NT2/D1 (cell line): ENCODE measurements around the gene CDH4.

Experiments used
- SUZ12 ChIP-seq: IDR thresholded peaks from 2 replicates; pipeline ENCODE4 v1.6.1; 2011; ENCODE audit not compliant: insufficient read length, insufficient read depth; ENCODE audit errors: extremely low read depth
- YY1 ChIP-seq: IDR thresholded peaks from 2 replicates; pipeline ENCODE4 v1.6.1; 2011; ENCODE audit not compliant: insufficient read length, insufficient read depth

DNA sequence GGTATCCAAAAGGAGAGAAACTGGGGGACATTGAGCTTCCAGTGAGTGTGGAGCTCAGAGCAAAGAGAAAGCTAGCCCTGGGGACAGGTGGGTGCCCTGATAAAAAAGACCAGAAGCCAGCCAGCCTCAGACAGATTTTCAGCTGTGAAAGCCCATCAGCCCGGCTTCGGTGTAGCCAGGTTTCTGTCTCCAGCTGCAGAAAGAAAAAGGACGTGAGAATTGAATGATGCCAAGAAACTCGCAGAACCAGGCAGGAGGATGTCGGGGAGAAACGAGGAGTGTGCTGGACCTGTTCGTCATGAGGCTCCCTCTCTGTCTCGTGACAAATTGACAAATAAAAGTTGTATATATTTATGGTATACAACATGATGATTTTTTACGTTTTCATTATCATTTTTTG is 63.3 kb downstream of the CDH4 start:
- TF ChIP-seq YY1: no peak
- no peak for TF ChIP-seq SUZ12
